GDM1 (cell line): Measurements from ENCODE around the gene PPP1R27.
A peak's percentile ranks its signal among the peaks of the same experiment; 100 is the strongest.
"Not testable (repeated sequence)": the region's sequence is repeated elsewhere in the genome, so short reads cannot be mapped to it uniquely, and the experiment has no call there.

Experiments
- DNase-seq: peaks from one replicate; lab custom pipeline; 2025; lab: John Stamatoyannopoulos, UW

The PPP1R27 gene

DNA sequence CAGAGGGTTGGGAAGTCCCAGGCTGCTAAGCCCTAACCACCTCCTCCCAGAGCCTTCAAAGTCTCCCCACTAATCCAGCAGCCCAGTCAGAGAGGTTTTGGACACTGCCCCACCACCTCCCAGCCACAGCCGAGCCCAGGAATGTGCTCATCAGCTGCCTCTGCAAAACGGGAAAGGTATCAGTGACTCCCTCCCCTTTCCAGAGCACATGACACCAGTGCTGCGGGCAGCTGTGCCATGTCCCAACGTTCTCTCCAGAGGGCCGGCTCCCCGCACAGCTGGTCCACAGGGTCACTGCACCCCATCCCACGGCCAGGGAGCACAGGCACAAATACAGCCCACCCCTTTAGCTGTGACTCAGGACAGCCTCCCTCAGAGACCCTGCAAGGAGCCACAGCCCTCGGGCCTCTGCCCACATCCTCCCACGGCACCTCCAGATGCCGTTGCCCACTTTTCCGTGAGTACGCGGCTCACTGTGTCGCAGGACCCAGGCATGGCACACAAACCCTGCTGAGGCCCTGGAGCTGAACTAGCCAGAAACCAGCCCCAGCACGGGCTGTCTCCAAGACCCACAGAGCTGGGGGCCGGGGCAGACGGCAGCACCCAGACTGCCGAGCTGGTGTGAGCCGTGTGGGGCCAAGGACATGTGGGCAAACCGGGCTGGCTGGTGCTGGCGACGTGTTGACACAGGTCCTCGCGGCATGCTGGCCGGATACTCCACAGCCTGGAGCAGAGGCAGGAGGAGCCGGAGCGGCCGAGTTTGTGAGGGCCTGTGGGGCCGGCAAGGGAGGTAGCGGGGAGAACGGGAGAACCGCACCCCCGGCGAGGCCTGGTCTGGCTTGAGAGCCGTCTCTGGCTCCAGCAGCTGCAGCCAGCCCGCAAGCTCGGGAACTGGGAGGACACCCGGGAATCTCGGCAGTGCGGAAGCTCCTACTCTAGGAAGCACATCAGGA lies 6.3 kb upstream of the PPP1R27 start:
- no peak for DNase-seq

DNA sequence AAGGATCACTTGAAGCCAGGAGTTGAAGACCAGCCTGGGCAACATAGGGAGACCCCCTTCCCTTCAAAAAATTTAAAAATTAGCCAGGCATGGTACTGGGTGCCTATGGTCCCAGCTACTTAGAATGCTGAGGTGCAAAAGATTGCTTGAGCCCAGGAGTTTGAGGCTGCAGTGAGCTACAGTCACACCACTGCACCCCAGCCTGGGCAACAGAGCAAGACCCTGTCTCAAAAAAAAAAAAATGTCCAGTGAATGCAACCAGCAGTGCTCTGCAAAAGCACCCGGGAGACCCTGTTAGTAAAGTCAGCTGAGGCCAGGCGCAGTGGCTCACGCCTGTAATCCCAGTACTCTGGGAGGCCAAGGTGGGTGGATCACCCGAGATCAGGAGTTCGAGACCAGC lies 5.2 kb upstream of the PPP1R27 start:
- not testable (repeated sequence) for DNase-seq

DNA sequence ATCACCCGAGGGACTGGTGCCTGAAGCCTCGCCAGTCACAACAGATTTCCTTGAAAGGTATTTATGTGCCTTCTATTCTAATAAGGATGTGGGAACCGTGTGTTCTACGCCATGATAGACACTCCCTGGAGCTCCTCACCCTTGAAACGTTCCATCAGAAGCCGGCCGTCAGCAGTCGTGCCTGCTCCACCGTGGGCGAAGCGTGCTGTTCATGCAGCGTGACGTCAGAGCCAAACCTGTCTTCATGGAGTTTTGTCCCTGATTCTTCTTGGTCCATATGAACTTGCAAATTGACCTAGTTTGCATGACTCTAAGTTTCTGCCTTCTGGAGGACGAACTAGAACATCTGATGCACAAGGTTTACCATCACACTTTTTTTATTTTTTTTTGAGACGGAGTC lies 4.5 kb upstream of the PPP1R27 start:
- DNase-seq = no peak

DNA sequence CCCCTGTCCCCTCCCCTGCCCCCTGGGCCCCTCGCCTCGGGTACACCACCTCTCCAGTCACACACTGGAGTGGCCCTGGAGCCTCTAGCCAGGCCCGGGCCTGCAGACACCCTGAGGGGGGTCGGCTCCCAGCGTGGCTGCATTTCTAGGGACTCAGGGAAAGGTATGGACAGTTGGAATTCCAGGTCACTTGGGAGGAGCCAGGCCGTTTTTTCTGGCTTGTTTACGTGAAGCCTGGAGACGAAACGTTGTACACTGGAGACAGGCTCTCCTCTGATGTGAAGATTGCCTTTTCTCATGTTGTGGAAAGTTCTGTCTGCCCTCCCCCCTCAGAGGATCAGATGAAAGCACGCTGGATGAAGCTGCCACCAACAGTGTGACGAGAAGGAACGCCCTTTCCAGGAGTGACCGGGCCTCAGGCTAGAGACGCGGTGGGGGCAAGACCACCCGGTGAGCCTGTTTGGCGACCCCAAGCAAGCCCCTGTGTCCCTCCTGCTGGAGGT lies 4.0 kb upstream of the PPP1R27 start:
- no peak for DNase-seq

DNA sequence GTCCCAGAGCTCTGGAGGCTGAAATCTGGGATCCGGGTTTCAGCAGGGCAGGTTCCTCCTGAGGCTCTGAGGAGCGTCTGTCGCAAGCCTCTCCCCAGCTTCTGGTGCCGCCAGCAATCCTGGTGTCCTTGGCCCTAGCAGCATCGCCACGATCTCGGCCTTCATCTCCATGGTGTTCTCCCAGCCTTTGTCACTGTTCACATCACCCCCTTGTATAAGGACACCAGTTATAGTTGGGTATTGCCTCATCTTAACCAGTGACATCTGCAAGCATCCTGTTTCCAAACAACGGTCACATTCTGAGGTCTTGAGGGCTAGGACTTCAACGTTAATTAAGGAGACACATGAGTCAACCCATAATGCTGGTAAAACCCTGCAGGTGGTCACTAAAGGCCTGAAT lies 2.8 kb upstream of the PPP1R27 start:
- no peak for DNase-seq

DNA sequence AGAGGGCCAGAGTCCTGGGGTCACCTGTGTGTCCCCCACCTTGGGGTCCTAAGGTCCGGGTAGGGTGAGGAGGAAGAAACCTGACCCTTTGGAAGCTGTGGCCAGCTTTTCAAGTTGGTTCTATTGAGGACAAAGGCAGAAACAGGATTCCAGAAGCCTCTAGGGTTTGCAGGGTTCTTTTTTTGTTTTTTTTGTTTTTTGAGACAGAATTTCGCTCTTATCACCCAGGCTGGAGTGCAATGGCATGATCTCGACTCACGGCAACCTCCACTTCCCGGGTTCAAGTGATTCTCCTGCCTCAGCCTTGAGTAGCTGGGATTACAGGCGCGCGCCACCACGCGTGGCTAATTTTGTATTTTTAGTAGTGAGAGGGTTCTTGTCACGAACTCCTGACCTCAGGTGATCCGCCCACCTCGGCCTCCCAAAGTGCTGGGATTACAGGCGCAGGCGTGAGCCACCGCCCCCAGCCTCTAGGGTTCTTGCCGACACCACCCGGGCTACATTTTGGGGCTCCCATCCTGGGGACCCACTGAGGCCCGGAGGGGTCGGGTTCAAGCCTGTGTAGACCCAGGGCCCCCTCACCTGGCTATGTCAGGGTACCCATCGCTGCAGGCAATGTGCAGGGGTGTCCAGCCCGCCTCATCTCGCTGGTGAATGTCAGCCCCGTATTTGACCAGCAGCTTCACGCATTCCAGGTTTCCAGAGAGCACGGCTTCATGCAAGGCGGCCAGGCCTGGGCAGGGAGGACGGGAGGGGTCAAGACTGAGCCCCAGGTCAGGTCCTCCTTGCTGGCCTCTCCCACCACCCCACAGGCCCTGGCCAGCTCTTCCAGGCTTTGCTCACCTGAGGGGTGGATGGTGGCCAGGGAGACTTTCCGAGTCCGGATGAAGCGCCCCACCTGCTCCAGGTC lies 674 bp downstream of the PPP1R27 start:
- no peak for DNase-seq

DNA sequence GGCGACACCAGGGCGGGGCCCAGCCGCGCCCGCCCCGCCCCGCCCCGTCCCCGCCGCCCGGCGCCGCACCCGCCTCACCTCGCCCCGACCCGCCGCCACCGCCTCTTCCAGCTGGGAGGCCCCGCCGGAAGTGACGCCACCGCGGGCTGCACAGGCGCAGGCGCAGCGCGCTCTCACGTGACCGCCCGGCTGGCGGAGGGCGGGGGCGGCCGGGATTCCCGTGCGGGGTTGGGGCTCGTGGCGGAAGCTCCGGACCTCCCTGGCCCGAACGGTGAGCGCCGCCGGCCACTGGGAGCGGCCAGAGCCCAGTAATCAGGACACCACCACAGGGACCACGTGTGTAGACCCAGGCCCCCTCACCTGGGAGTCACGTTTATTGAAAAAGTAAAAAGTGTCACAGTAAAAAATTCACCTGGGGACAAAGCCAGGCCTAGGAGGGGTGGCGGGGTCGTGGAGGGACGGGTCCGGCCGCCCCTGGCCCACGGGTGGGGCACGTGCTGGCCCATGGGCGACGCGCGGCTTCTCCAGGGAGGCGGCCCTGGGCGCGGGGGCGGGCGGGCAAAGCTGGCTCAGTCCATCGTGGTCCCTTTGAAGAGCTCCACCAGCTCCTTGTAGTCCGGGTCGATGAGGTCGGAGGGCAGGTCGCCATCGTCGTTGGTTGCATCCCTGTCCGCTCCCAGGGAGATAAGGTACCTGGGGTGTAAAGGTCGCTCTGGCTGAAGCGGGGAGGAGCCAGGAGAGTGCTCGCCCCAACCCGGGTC lies 1.5 kb downstream of the PPP1R27 start, which contains the start of gene MCRIP1:
MCRIP1 (minus strand) TSS at position 132 of the 761 bp plus-strand sequence. CDS start 8,785 bp downstream, outside the sequence.
- DNase-seq = peak; percentile 88

DNA sequence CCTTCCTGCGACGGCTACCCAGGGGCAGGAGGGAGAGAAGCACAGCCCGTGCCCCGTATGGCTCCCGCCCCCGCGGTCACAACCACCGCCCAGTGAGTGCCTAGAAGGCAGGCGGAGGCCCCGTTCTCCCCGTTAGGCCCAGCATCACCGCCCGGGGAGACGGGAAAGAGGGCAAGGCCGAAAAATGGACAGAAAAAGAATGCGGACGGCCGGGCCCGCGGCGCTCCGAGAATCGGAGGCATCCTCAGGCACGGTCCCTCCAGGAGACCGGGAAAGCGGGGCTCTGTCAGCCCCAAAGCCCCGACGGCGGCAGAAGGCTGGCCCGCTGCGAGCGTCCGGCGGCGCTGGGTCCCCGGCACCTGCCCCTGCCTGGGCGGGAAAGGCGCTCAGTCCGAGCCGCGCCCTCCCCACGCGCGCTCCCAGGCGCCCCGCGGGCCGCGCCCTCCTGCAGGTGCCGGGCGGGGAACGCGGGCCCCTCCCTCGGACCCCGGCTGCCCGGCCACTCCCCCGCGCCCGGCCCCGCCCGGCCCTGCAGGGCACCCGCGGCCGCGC lies 2.2 kb downstream of the PPP1R27 start:
- DNase-seq = no peak

DNA sequence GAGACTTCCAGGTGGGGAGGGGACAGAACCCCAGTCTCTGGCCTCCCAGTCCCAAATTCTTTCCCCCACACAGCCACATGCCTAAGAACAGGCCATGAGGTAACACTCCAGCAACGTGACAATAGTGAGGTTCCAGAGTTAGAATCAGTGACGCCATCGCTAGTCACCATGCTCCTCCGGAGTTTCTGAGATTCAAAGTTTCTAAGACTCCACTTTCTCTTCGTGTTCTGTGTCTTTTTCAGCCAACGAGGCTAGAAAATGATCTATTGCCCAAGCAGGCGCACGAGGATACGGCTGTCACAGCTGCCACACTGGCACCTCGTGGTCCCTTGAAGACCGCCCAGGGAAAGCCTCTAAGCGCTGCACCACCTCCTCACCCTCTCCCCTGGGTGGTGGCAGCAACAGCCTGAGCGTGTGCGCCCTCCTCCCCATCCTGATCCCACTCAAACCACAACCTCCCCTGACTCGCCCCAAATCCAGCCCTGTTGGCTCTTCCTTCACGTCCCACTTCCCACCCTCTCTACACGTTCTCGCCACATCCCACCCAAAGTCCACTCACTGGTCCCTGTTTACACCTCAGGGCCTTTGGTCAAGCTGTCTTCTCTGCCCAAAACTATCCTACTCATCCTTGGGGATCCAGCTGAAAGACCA lies 2.8 kb downstream of the PPP1R27 start:
- no peak for DNase-seq

DNA sequence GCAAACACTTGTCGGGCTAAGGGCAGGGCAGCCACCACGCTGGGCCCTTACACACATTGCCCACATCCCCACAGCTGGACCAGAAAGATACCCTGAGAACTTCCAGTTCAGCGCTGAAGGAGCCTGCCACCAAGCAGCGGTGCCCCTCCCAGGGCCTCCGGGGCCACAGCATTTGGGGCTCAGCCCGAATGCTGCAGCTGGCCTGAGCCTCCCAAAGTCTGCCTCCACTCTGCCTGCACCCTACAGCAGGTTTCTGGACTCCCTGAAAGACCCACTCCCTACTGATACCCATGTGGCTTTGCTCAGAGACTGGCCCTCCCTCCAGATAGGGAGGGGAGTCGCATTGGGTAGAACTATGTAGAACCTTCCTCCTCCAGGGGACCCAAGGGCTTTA lies 3.3 kb downstream of the PPP1R27 start:
- DNase-seq = no peak

DNA sequence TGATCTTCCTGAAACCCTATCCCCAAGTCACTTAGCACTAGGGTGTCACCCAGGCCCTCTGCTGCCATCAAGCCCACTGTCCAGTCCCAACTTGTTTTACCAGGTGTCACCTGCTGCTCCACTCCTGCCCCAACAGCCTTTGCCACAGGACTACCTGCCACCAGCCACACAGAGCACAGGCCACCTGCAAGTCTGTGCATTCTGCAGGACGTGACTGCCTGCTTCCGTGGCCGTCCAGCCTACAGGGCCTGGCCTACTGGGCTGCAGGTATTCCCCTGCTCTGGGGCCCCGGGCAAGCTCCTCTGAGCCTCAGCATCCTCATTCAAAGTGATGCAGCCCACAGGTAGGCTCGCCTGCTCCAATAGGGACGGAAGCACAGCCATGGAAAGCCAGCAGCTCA lies 5.0 kb downstream of the PPP1R27 start:
- DNase-seq = no peak

DNA sequence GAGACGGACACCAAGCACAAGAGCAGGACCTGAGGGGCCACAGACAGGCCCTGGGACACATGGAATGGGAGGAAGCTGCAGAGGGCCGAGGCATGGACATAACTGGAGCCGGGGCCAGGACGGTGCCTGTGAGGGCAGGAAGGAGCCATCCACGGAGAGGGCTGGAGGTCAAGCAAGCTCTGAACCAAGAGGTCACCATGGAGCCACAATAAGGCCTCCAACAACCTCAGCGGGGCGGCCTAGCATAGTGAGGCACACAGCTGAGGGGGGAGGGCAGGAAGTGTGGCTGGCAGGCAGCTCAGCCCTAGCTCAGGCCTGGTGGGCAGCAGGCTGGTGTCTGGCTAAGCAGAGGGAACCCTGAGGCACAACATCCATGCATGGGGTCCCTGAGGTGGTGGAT lies 6.2 kb downstream of the PPP1R27 start:
- DNase-seq = no peak

DNA sequence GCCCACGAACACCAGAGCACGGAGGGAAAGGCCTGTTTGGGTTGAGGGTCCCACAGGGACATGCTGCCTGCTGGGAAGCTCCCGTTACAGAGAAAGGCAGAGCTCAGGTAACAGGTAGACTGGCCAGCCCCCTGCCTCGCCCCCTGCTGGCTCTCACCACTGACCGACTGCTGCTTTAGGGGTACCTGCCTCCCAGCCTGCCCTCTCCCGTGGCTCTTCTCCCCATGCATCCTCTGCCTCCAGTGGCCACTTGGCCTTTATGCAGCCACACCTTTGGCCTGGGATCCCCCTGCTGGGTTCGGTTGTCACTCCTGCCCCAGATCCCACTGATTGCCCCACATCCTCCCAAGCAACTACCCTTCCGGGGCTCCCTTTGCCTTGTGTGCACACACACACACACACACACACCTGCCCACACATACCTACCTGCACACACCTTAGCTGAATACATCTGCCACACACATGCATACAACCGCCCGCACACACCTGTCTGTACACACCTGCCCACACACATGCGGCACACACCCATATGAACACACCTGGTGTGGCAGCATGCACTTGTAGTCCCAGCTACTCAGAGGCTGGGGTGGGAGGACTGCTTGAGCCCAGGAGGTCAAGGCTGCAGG lies 8.9 kb downstream of the PPP1R27 start:
- DNase-seq = no peak

DNA sequence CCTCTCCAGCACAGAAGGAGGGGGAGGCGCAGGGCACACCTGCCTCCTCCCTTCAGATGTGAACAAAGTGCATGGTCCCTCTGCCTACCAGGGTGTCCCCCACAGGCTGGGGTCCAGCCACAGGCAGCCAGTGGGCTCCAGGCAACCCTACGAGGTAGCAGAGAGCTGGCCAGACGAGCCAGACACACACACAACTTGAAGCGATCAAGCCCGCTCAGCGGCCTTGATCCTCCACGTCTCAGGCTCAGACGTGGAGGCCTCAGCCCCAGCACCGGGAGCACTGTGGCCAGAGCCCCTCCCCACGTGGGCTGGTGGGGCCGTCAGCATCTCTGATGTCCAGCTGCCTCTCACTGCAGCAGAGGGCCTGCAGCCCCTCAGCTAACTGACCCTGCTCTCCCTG lies 10.3 kb downstream of the PPP1R27 start:
- DNase-seq = no peak

DNA sequence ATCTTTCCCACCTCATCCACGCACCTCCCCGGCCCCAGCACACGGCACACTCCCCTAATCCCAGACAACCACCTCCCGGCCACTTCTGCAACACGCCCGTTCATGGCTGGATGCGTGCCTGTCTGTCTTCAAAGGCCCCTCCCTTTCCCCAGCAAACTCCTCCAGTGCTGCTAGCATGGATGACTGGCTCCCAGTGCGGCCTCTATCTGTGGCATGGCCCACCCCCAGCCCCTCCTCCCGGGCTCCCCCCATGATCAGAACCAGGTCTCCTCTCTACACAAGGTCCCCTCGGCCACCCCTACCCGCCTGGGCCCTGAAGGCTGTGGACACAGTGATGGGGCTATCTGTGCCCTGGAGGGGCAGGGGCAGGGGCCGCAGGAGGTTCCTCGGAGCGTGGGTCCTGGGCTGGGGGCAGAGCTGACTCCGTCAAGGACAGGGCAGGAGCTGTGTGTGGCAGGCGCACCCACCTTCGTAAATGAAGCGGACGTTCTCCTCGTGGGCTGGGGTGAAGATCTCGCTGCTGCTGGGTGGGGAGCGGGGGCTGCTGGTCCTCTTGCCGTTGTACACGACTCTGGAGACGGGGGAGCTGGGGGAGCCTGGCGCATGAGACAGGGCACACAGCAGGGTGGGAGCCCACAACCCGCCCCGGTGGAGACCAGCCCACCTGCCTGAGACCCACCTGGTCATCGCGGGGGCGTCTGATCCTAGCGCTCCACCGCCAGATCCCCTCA lies 10.9 kb downstream of the PPP1R27 start:
- no peak for DNase-seq

DNA sequence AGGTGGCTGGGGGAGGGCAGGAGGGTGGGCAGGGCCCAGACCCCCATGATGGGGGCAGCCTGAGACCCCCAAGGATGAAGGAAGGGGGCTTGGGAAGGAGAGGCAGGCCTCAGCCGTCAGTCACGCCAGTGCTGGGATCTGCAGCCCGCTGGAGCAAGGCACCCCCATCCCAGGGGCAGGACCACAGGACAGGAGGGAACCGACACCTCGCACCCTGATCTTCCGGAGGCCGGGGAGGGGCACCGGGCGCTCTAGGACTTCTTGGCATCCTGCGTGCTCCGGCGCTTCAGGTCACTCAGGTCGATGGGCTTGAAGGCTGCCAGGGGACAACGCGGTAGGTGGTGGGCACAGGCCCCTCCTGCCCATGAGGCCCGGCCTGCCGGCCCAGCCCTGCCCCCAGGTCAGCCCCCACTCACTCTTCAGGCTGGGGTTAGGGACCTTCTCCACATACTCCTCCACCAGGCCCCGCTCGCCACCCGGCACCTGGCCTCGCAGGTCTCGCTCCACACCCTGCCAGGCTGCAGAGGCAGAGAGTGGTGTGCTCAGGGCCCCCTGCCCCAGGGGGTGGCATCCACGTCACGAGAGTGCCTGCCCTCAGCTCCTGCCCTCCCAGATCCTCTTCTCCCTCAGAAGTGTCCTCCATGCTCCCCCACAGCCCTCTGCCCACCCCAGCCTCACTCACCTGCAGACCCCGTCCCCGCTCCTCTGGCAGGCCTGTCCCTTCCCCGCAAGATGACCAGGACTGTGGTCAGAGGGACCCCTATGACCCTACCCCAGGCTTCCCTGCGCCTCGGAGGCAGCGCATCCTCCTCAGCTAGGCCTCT lies 11.6 kb downstream of the PPP1R27 start:
- no peak for DNase-seq

DNA sequence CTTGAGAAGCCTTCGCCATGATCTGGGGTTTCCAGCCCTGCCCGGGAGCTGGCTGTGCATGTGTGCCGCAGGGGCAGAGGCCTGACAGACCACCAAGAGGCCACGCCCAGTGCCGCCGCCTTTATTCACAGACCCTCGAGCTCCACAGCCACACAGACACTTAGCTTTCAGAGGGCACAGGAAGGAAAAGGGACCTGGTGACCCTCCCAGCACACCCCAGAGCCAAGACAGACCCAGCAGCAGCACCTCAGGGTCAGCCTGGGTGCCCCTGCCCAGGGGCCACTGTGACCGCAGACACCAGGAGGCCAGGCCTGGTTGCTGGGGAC lies 12.6 kb downstream of the PPP1R27 start:
- no peak for DNase-seq

DNA sequence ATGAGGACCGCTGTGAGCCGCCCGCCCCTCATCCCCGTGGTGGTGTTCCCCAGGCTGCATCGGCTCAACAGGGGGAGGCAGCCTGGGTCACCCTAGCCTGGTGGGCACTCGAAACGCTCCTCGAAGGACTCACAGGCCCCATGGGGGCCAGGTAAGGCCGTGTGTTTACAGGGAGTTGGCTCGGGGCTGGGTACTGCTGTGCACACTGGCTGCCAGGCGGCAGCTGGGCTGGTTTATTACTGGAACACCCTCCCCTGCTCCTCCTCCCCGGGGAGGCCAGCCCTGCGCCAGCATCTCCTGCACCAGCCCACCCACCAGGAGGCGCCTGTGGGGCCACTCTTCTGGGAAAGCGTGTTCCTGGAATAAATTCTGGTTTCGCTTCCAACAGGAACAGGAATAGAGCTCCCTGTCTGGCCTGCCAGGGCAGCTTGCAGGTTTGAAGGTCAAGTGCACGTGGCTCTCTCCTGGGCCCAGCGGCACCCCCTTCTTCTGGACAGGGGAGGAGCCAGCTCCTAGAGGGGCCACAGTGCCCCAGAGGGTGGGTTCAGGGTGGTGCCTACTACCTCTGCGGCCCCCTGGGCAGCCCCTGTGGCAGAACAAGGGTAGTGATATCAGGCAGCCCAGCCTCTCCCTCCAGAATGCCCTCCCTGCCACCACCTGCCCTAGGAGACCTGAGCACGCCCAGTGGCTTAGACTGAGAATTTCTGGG lies 13.1 kb downstream of the PPP1R27 start:
- DNase-seq = no peak
